ENCODE measurements around the gene SEMA3F.

- TF ChIP-seq CTCF (IDR thresholded peaks at IDR 0.05; ENCODE audit: insufficient read depth, low read length) (no peak), POLR2AphosphoS5 (IDR thresholded peaks at IDR 0.05; ENCODE audit: low read depth) (no peak)
- TF ChIP-seq, protein P1, sequence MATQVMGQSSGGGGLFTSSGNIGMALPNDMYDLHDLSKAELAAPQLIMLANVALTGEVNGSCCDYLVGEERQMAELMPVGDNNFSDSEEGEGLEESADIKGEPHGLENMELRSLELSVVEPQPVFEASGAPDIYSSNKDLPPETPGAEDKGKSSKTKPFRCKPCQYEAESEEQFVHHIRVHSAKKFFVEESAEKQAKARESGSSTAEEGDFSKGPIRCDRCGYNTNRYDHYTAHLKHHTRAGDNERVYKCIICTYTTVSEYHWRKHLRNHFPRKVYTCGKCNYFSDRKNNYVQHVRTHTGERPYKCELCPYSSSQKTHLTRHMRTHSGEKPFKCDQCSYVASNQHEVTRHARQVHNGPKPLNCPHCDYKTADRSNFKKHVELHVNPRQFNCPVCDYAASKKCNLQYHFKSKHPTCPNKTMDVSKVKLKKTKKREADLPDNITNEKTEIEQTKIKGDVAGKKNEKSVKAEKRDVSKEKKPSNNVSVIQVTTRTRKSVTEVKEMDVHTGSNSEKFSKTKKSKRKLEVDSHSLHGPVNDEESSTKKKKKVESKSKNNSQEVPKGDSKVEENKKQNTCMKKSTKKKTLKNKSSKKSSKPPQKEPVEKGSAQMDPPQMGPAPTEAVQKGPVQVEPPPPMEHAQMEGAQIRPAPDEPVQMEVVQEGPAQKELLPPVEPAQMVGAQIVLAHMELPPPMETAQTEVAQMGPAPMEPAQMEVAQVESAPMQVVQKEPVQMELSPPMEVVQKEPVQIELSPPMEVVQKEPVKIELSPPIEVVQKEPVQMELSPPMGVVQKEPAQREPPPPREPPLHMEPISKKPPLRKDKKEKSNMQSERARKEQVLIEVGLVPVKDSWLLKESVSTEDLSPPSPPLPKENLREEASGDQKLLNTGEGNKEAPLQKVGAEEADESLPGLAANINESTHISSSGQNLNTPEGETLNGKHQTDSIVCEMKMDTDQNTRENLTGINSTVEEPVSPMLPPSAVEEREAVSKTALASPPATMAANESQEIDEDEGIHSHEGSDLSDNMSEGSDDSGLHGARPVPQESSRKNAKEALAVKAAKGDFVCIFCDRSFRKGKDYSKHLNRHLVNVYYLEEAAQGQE (IDR thresholded peaks at IDR 0.05; ENCODE audit: insufficient replicate concordance, low read depth), result no peak
Measured at GRCh38 chr3:50214824-50215223, 59.7 kb downstream of the SEMA3F start.
